HG03354 (cell line): ENCODE measurements around the gene CDK16.

Source experiments
- ATAC-seq: cut with Tn5 transposase; IDR thresholded peaks from one replicate; pipeline ENCODE4 v1.9.1; 2021; ENCODE audit warnings: mild to moderate bottlenecking; ENCODE audit not compliant: unreplicated experiment, poor library complexity, severe bottlenecking

The CDK16 gene

GRCh38 chrX:47224266-47224895 lies 5.9 kb downstream of the CDK16 start:
- ATAC-seq, result no peak

- ATAC-seq, result no peak
These were observed 6.4 kb downstream of the CDK16 start for GRCh38 chrX:47224896-47225290.

GRCh38 chrX:47226071-47226470 lies 7.6 kb downstream of the CDK16 start:
- no peak for ATAC-seq

- ATAC-seq, result no peak
These were observed 8.3 kb downstream of the CDK16 start for GRCh38 chrX:47226531-47227333.

- no peak for ATAC-seq
These were observed 8.8 kb downstream of the CDK16 start for GRCh38 chrX:47227334-47227583.

- no peak for ATAC-seq
These were observed 10.2 kb downstream of the CDK16 start for GRCh38 chrX:47228550-47229270.

- no peak for ATAC-seq
These were observed 10.9 kb downstream of the CDK16 start for GRCh38 chrX:47229427-47229826.

GRCh38 chrX:47230136-47230868 lies 11.8 kb downstream of the CDK16 start:
- no peak for ATAC-seq

- ATAC-seq, result no peak
These were observed 12.7 kb downstream of the CDK16 start for GRCh38 chrX:47231167-47231566.

- no peak for ATAC-seq
These were observed 13.8 kb downstream of the CDK16 start for GRCh38 chrX:47232197-47232802.

GRCh38 chrX:47232803-47233332 lies 14.4 kb downstream of the CDK16 start, which contains the start of gene USP11:
TSS of gene USP11 (plus strand) at chrX:47233009. CDS start at chrX:47233044, 35 bp downstream.
- no peak for ATAC-seq

- ATAC-seq, result peak; percentile 86
These were observed 15.0 kb downstream of the CDK16 start for GRCh38 chrX:47233333-47234113.

- no peak for ATAC-seq
These were observed 16.1 kb downstream of the CDK16 start for GRCh38 chrX:47234583-47234982.

- no peak for ATAC-seq
These were observed 17.2 kb downstream of the CDK16 start for GRCh38 chrX:47235691-47236103.

- no peak for ATAC-seq
These were observed 20.7 kb downstream of the CDK16 start for GRCh38 chrX:47239199-47239598.

- no peak for ATAC-seq
These were observed 21.5 kb downstream of the CDK16 start for GRCh38 chrX:47239898-47240545.

GRCh38 chrX:47240619-47241018 lies 22.1 kb downstream of the CDK16 start:
- no peak for ATAC-seq

- ATAC-seq, result no peak
These were observed 22.9 kb downstream of the CDK16 start for GRCh38 chrX:47241201-47242011.
